HG02840 (cell line): ENCODE data around the gene DCD.
"Not testable (repeated sequence)": the region's sequence is repeated elsewhere in the genome, so short reads cannot be mapped to it uniquely, and the experiment has no call there.

Experiments
- ATAC-seq: cut with Tn5 transposase; IDR thresholded peaks from one replicate; pipeline ENCODE4 v1.9.1; 2021; ENCODE audit warnings: mild to moderate bottlenecking, moderate library complexity, moderate number of reproducible peaks; ENCODE audit not compliant: unreplicated experiment, low FRiP score

The DCD gene

DNA sequence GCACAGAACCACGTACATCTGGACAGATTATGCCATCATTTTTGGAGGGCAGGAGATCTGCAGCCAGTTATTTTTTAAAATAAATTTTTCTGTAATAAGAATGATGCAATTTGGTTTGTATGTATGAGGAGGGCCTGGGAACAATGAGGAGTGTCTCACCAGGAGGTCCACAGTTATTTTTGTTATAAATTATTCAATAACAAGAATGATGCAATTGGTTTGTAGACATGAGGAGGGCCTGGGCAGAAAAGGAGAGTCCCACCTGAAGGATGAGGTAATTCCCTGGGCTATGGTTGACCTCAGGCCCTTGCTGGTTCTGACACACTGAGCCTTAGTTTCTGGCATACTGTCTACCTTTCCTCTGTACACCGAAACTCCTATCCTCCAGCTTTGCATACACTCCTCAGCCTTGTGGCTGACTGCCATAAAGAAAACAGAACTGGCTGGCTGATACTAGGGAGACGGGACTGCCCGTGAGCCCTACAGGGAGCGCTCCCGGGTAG lies 9.0 kb upstream of the DCD start:
- no peak for ATAC-seq

DNA sequence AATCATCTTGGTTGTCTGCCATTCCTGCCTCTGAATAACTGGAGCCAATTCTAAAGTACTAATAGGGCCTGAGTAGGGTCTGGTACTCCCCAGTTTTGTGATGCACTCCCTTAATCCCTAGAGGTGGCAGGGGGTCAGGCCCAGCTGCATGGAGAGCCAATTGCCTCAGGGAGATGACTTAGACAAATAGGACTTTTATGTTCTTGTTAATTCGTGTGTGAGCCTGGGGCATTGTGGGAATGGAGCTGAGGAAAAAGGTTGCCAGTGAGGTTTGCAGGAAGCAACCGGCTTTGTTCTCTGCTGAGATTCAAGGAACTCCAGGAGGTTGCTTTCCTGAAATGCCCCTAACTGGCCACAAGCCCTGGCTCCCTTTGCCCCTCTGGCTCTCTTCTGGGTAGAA lies 6.8 kb upstream of the DCD start:
- ATAC-seq, result no peak

DNA sequence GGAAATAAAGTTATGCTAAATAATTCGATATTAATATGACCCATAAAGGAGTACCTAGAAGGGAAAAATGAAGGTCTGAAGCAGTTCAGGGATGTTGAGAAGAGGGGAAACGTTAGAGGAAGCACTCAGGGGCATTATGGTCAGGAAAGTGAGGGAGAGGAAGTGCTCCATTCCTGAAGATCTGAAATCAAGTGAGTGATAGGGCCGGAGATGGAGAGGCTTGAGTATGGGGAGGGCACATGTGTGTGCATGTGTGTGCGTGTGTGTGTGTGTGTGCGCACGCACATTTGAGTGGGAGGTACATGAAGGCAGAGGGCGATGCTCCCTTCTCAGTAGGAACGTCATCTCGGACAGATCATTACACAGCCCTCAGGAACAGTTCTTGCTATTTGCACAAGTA lies 4.9 kb upstream of the DCD start:
- no peak for ATAC-seq

DNA sequence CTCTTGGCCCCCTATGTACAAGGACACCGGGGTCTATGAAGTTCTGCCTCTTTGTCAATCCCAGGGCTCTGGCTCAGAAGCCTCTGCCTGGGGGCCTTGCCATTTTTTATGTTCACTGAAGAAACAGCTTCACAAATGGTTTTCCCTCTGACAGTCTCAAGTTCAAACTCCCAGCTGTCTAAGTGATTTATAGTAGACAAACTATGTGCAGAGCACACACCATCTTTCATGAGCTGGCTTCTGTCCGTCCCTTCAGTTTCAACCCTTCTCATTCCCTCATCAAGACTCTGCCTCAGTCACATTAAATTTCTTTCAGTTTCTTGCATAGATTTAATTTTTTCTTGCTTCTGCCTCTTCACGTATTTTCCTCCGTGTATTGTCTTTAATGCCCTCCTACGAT lies 2.7 kb upstream of the DCD start:
- ATAC-seq, result no peak

DNA sequence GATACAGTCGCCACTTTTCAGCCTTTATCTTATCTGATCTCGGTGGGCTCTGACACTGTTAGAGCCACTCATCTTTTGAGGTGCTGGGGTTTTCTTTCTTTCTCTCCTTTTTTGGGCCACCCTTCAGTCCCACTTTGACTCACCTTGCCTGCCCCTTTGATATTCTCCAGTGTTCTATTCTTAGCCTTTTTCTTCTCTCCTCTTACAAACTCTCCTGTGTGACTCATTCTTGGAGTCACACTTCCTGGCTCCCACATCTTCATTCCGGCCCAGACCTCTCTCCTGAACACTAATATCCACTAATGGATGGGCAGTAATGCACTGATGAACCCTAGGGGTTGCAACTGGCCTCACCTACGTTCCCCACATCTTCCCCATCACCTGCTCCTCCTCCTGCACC lies 2.2 kb upstream of the DCD start:
- ATAC-seq, result no peak

DNA sequence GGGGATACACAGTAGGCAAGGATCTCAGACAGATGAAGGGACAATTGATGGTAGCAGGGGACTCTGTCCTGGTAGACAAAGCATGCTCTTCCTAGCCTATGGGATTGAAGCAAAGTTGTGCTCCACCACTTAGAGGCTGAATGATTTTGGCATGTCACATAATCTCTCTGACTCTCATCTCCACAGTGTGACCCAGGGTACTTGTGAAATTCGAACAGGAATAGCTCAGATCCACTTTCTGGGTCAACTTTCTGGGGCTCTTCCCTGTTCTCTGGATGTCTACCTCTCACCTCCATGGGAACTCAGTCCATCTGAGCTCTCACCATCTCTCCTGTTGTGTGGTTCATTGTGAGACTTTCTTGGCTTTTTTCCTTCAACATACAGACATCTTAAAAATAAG lies 1.7 kb upstream of the DCD start:
- ATAC-seq, result no peak

DNA sequence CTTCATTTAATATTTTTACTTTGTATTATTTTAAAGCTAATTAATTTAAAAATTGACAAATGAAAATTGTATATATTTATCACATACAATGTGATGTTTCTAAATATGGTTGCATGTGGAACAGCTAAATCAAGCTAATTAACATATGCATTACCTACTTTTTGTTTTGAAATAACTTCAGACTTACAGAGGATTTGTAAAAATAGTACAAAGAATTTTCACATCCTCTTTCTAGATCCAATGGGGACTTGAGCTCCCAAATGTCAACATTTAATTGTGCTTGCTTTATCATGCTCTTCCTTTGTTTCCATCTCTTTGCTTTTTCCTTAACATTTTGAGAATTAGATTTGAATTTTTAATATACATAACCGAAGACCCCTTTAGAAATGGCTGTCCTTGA lies 6.6 kb downstream of the DCD start:
- ATAC-seq, result no peak

DNA sequence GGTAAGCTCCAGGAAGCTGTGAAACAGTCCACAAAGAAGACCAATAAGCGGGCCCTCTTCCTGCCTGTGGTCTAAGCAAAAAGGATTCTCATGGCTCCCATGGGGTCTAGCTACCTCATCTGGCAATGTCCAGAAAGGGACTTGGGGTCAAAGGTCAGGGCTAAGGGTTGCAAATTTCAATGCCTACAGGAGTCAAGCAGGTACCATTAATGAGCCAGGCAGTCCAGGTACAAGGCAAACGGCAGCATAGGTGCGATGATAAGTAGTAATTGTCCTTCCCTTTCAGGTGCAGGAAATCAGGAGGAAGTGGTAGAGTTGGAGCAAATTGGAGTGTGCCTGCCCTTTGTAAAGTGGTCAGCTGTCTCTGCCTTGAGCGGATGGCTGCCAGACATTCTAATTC lies 7.1 kb downstream of the DCD start:
- ATAC-seq, result no peak

DNA sequence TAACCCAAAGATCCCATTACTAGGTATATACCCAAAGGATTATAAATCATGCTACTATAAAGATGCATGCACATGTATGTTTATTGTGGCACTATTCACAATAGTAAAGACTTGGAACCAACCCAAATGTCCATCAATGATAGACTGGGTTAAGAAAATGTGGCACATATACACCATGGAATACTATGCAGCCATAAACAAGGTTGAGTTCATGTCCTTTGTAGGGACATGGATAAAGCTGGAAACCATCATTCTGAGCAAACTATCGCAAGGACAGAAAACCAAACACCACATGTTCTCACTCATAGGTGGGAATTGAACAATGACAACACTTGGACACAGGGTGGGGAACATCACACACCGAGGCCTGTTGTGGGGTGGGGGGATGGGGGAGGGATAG lies 9.1 kb downstream of the DCD start:
- not testable (repeated sequence) for ATAC-seq

DNA sequence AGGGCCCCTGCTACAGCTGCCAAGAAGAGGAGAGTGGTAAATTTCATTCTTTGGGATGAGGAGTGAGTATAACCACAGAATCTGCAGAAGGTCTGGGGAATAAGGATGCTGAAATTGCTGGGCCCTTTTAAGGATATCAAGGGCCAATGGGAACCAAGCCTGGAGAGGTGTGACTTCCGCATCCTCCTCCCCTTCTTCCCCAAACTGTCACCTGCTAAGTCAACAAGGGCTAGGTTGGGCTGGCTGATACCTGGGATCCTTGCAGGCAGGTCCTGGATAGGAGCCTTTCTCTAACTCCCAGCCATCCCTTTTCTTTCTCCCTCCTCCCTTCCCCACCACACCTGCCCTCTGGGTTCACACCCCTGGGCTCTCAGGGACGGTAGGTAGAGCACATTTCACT lies 13.4 kb downstream of the DCD start, which contains the start of gene LACRT:
LACRT (minus strand) TSS at position 101 of the 400 bp plus-strand sequence; CDS start at position 47, 54 bp downstream.
- no peak for ATAC-seq

DNA sequence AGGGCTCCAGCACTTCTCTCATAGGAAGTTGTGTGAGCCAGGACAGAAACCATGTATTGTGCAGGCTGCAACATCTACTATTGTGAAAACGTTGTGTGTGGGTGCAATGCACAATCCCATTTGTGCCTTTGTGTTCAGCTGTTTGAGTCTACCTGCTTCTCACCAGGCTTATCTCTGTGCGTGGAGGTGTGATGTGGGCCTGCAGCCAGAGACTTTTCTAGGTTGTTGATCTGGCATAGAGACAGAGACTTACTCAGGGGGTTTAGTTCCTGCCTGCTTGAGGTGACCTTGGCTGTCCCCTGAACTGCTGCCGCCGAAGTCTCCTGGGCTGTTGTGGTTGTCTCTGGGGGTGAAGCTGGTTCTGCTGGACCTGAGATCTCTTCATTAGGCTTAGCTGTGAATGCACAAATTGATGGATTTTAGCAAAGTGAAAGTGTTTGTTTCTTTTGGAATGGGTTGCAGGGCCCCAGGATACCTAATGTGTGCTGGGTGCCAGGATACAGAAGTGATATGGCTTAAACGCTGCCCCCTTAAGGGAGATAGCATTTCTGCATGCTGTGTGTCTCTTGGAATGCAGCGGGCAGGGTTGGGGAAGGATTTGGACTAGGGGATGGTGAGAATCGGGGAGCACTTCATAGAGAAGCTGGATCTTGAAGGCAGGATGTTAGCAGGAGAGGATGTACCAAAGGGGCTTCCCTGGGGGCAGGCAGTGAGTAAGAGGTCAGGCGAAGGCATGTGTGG lies 16.0 kb downstream of the DCD start:
- ATAC-seq, result no peak

DNA sequence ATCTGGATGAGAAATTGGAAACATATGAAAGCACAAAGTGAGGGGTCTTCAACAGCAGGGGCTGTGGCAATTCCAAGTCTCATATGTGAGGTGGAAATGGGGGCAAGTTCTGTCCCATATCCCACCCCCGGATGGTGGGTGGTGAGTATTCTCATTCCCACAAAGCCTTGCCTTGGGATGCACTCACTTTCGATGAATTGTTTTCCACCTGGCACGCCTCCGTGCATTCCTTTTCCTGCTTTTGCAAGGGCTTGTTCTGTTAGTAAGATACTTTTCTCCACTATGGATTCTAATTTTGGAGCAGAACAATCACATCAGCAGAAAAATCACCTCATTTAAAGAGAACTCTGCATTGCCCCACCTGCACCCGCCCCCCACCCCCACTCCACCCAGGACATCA lies 16.6 kb downstream of the DCD start:
- ATAC-seq, result no peak

DNA sequence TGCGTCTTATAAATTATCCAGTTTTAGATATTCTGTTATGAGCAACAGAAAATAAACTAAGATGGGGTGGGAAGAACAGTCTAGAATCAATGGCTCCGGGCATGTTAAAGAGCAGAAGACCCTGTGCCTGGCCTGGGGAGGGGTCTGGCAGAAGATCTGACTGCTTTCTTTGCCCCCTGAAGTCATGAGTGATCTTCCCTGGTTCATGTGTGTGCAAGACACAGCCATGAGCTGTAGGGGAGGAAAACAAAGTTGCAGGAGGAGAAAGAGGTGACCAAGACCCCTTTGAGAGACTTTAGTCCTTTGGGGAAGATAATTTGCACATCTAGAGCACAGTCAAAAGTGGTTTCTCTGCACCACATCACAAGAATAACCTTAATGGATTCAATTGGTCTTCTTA lies 18.2 kb downstream of the DCD start:
- ATAC-seq, result no peak

DNA sequence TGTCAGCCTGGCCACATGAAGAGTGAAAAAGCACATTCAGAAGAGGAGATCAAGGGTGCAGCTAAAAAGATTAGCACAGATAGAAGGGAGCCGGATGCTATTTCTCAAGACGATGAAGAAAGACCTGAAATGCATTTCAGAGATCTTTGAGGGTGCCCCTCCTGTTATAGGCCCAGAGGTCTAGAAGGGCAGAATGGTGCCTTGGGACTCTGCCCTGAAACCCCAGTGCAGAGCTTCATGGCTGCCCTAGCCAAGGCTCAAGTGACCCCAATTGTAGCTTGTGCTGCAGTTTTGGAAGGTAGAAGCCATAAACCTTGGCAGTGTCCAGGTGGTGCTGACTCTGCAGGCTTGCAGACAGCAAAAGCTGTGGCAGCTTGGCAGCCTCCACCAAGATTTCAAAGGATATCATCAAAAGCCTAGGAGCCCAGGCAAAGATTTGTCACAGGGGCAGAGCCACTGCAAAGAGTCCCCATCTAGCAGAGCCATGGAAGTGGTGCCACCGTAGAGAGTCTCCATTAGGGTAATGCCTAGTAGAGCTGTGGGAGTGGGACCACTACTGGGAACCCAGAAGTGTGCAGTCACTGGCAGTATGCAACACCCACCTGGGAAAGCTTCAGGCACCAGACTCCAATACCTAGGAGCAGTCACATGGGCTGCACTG lies 19.8 kb downstream of the DCD start:
- ATAC-seq, result no peak

DNA sequence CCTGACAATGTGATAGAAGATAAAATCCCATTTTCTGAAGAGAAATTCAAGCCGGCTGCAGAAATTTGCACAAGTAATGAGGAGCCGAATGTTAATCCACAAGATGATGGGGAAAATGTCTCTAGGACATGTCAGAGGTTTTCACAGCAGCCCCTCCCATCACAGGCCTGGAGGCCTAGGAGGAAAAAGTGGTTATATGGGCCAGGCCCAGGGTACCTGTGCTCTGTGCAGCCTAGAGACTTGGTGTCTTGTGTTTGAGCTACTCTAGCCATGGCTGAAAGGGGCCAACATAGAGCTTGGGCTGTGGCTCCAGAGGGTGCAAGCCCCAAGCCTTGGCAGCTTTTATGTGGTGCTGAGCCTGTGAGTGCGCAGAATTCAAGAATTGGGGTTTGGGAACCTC lies 20.9 kb downstream of the DCD start:
- ATAC-seq, result no peak

DNA sequence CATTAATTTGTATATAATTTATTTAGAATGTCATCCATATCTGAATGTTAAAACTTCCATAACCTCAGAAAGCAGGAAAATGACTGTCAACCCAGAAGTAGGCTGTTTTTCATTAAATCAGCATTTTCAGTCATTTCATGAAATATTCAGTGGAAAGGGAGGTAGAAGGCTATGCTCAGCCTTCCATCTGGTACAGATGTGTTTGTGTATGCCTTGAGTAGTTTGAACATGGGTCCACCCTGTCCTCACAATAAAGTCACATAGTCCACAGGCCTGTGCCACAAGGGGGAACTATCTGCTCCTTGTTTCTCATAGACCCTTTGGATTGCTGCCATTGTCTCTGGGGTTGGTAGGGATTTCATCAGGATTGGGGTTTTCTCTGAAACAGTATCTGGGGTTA lies 22.6 kb downstream of the DCD start:
- no peak for ATAC-seq

DNA sequence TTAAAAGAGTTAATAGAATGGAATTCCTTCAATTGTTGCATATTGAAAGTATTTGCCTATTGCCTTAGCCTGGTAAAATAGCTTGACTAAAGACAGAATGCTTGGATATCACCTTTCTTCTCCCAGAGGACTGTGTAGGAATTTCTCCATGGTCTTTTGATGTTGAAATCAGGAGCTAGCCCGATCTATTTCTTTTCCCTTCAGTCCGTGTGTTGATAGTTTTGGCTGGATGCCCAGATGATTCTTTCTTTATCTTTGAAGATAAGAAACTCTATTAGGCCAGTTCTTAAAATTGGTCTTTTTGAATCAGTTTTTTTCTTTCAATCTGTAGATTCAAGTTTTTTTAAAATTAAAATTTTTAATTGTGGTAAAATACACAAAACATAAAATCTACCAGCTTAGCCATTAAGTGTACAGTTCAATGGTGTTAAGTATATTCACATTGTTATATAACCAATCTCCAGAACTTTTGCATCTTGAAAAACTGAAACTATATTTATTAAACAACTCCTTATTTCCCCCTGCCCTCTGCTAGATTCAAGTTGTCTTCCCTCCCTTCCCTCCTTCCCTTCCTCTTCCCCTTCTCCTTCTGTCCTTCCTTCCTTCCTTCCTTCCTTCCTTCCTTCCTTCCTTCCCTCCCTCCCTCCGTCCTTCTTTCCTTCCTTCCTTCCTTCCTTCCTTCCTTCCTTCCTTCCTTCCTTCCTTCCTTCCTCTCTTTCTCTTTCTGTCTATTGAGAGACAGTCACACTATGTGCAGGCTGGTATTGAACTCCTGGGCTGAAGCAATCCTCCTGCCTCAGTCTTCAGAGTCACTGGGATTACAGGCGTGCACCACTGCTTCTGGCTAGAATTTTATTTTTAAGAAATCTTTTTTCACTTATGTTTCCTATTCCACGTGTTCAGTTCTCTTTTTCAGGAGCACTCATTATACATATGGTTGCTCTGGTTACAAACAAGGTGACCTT lies 23.6 kb downstream of the DCD start:
- no peak for ATAC-seq

DNA sequence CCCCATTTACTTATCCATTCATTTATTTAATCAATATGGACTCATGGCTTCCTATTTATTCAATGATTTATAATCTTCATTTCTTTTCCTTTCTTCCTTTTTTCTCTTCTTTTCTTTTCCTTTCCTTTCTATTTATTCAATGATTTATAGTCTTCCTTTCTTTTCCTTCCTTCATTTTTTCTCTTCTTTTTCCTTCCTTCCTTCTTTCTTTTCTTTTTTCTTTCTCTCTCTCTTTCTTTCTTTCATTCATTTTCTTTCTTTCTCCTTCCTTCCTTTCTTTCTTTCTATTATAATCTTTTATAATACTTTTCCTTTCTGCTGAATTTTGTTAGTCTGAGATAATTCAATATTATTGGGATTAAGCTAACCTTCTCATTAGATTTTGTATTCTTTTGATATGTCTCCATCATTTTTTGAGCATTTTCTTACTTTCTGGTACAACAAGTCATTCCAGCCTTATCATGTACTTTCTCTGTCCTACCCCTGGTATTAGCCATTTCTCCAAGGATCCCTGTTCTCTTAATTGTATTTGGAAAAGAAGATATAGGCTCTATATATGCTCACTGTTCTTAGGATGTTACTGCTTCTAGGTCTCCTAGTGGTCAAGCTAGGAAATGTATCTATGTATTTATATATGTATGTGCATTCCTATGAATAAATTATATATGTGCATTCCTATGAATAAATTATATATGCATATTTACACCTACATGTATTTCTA lies 25.5 kb downstream of the DCD start:
- no peak for ATAC-seq

DNA sequence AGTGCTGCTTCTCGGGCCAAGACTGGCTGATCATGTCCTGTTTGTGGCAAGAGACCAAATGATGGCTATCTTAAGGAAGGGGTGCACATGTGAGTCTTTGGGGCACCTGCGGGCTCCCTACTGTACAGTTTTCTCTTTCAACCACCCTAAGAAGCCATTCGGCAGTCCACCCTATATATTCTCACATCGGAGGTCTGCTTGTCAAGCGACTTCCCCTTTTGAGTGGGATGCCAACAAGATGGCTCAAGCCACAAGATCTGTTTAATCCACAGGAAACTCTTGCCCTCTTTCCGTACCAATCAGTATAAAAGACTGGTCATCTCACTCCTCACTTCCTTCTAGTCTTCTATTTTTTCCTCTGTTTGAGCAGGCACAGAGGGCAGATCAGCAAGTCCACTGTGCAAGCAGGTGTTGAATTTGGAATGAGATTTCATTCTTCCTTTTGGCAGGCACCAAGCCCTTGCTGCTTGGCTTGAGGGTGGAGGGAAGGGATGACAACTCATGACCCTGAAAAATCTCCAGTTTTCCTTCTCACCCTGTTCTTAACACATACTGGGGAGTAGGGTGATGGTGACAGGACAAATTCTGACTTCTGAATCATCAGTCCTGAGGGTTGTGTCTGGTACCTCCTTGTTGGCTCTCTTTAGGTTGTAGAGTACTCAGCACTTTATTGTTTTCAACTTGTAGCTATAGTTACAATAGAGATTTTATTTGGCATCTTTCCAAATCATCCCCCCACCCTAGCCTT lies 31.1 kb downstream of the DCD start:
- ATAC-seq, result no peak
